ENCODE results near the gene SLC7A14. TPM values are rescaled to one million over a fixed set of nuclear protein-coding genes. Genes with fewer than 3 reads are reported as not detected.

The SLC7A14 gene
- total RNA-seq, 1 donor from 2014 or later = 0.07 TPM

GRCh38 chr3:170520996-170521395 is 64.9 kb downstream of the SLC7A14 start:
- Mint-ChIP-seq H3K4me3 (no peak overlapping the region), H3K36me3 (ENCODE audit: low read depth) (no peaks in the 10 kb centered on the region), H3K4me1 (no peaks in the 10 kb centered on the region), H3K27me3 (ENCODE audit: low read depth) (no peaks in the 10 kb centered on the region), H3K9me3 (no peaks in the 10 kb centered on the region), H3K27ac (ENCODE audit: unreplicated experiment) (no peak overlapping the region)
- no peak for TF ChIP-seq CTCF (conservative IDR thresholded peaks at IDR 0.05)
- no peak for DNase-seq (ENCODE audit: low read depth, low spot score)

GRCh38 chr3:170517242-170517945 is 68.5 kb downstream of the SLC7A14 start:
- no peak overlapping the region for H3K4me3 Mint-ChIP-seq
- no peaks in the 10 kb centered on the region for H3K27me3 Mint-ChIP-seq (ENCODE audit: low read depth)
- no peak overlapping the region for H3K27ac Mint-ChIP-seq (ENCODE audit: unreplicated experiment)
- H3K4me1 Mint-ChIP-seq = no peaks in the 10 kb centered on the region
- TF ChIP-seq CTCF (conservative IDR thresholded peaks at IDR 0.05) = no peak
- DNase-seq (ENCODE audit: low read depth, low spot score) = no peak
- no peaks in the 10 kb centered on the region for H3K36me3 Mint-ChIP-seq (ENCODE audit: low read depth)
- no peaks in the 10 kb centered on the region for H3K9me3 Mint-ChIP-seq

GRCh38 chr3:170513642-170514041 is 72.2 kb downstream of the SLC7A14 start:
- no peaks in the 10 kb centered on the region for H3K9me3 Mint-ChIP-seq
- no peaks in the 10 kb centered on the region for H3K27me3 Mint-ChIP-seq (ENCODE audit: low read depth)
- no peak overlapping the region for H3K27ac Mint-ChIP-seq (ENCODE audit: unreplicated experiment)
- no peak for TF ChIP-seq CTCF (conservative IDR thresholded peaks at IDR 0.05)
- no peaks in the 10 kb centered on the region for H3K4me1 Mint-ChIP-seq
- no peak overlapping the region for H3K4me3 Mint-ChIP-seq
- DNase-seq (ENCODE audit: low read depth, low spot score) = no peak
- H3K36me3 Mint-ChIP-seq (ENCODE audit: low read depth) = no peaks in the 10 kb centered on the region

GRCh38 chr3:170511371-170511770 is 74.5 kb downstream of the SLC7A14 start:
- no peak for TF ChIP-seq CTCF (conservative IDR thresholded peaks at IDR 0.05)
- no peaks in the 10 kb centered on the region for H3K27me3 Mint-ChIP-seq (ENCODE audit: low read depth)
- no peaks in the 10 kb centered on the region for H3K9me3 Mint-ChIP-seq
- H3K4me1 Mint-ChIP-seq = peaks cover 4% of the 10 kb centered on the region
- no peak overlapping the region for H3K27ac Mint-ChIP-seq (ENCODE audit: unreplicated experiment)
- no peak overlapping the region for H3K4me3 Mint-ChIP-seq
- DNase-seq (ENCODE audit: low read depth, low spot score) = no peak
- no peaks in the 10 kb centered on the region for H3K36me3 Mint-ChIP-seq (ENCODE audit: low read depth)

GRCh38 chr3:170508839-170509238 is 77.0 kb downstream of the SLC7A14 start:
- no peak for TF ChIP-seq CTCF (conservative IDR thresholded peaks at IDR 0.05)
- DNase-seq (ENCODE audit: low read depth, low spot score) = no peak

More at GRCh38 chr3:170508839-170509238, 77.0 kb downstream of the SLC7A14 start:
- Mint-ChIP-seq H3K36me3 (ENCODE audit: low read depth) (no peaks in the 10 kb centered on the region), H3K27me3 (ENCODE audit: low read depth) (no peaks in the 10 kb centered on the region), H3K27ac (ENCODE audit: unreplicated experiment) (no peak overlapping the region), H3K4me1 (peaks cover 4% of the 10 kb centered on the region), H3K9me3 (no peaks in the 10 kb centered on the region), H3K4me3 (no peak overlapping the region)

Measured in neural crest cell (in vitro differentiated cells).